HS-5 (cell line): ENCODE results near the gene CFP.

ENCODE experiments used
- DNase-seq: peaks from one replicate; pipeline ENCODE4 v3.0.0-alpha.2; 2012; ENCODE audit warnings: low read depth

Gene CFP

GRCh38 chrX:47574076-47574546, 55.6 kb downstream of the CFP start:
- no peak for DNase-seq

- no peak for DNase-seq
These were observed 56.2 kb downstream of the CFP start for GRCh38 chrX:47573341-47574075.
